ENCODE data around the gene PCBP1. TPM values are rescaled to one million over a fixed set of nuclear protein-coding genes. Genes with fewer than 3 reads are reported as not detected.
"Not testable (repeated sequence)": the region's sequence is repeated elsewhere in the genome, so short reads cannot be mapped to it uniquely, and the experiment has no call there.

Gene PCBP1
- 25.2 and 80.1 TPM in 2 replicates for total RNA-seq (2014; rRNA removed; shearing (Covaris generic))
- 302 and 324 TPM in 2 replicates for polyA plus RNA-seq (2015; cell fraction: cytosol; rRNA removed)
- polyA plus RNA-seq (2015; cell fraction: nucleus; rRNA removed), result 272 and 274 TPM in 2 replicates

GRCh38 chr2:70086838-70087701, at the start of gene PCBP1:
Gene PCBP1, plus strand, starts transcription at chr2:70087477. Its CDS starts 267 bp downstream, at chr2:70087744.
- peak; percentile 92 for DNase-seq (ENCODE audit: low read depth)

GRCh38 chr2:70039366-70039765, 47.9 kb upstream of the PCBP1 start:
- DNase-seq (ENCODE audit: low read depth), result no peak

- DNase-seq (ENCODE audit: low read depth), result peak; percentile 60
These were observed 45.6 kb upstream of the PCBP1 start for GRCh38 chr2:70041663-70042062.

GRCh38 chr2:70042246-70042645, 45.0 kb upstream of the PCBP1 start:
- no peak for DNase-seq (ENCODE audit: low read depth)

GRCh38 chr2:70043252-70043875, 43.9 kb upstream of the PCBP1 start:
- DNase-seq (ENCODE audit: low read depth), result no peak

GRCh38 chr2:70044290-70045040, 42.8 kb upstream of the PCBP1 start:
- DNase-seq (ENCODE audit: low read depth), result no peak

GRCh38 chr2:70045405-70045804, 41.9 kb upstream of the PCBP1 start:
- no peak for DNase-seq (ENCODE audit: low read depth)

GRCh38 chr2:70045932-70046331, 41.3 kb upstream of the PCBP1 start:
- no peak for DNase-seq (ENCODE audit: low read depth)

GRCh38 chr2:70046534-70046933, 40.7 kb upstream of the PCBP1 start:
- DNase-seq (ENCODE audit: low read depth), result no peak

GRCh38 chr2:70047451-70047850, 39.8 kb upstream of the PCBP1 start:
- no peak for DNase-seq (ENCODE audit: low read depth)

- DNase-seq (ENCODE audit: low read depth), result no peak
These were observed 38.0 kb upstream of the PCBP1 start for GRCh38 chr2:70049255-70049654.

GRCh38 chr2:70050631-70051425, 36.4 kb upstream of the PCBP1 start:
- no peak for DNase-seq (ENCODE audit: low read depth)

- DNase-seq (ENCODE audit: low read depth), result not testable (repeated sequence)
These were observed 32.0 kb upstream of the PCBP1 start for GRCh38 chr2:70055259-70055658.

GRCh38 chr2:70061317-70061716, 26.0 kb upstream of the PCBP1 start:
- DNase-seq (ENCODE audit: low read depth), result no peak

GRCh38 chr2:70062270-70062669, 25.0 kb upstream of the PCBP1 start:
- no peak for DNase-seq (ENCODE audit: low read depth)

- DNase-seq (ENCODE audit: low read depth), result no peak
These were observed 19.2 kb upstream of the PCBP1 start for GRCh38 chr2:70068119-70068518.

GRCh38 chr2:70069049-70069448, 18.2 kb upstream of the PCBP1 start:
- no peak for DNase-seq (ENCODE audit: low read depth)

GRCh38 chr2:70070542-70071268, 16.6 kb upstream of the PCBP1 start:
- DNase-seq (ENCODE audit: low read depth), result peak; percentile 84

- no peak for DNase-seq (ENCODE audit: low read depth)
These were observed 13.8 kb upstream of the PCBP1 start for GRCh38 chr2:70073493-70073892.

GRCh38 chr2:70078384-70078783, 8.9 kb upstream of the PCBP1 start:
- no peak for DNase-seq (ENCODE audit: low read depth)

Measured in HT1080 (cell line).